H9 (cell line): ENCODE data around the gene MIPEP. TPM values are rescaled to one million over a fixed set of nuclear protein-coding genes. Genes with fewer than 3 reads are reported as not detected.

ENCODE experiments used
- DNase-seq: peaks from one replicate; pipeline ENCODE4 v3.0.0-alpha.2; 2017
- H2AFZ ChIP-seq: one replicate; pipeline ENCODE4 v1.6.1; 2013; ENCODE audit warnings: mild to moderate bottlenecking, low read length, control low read depth, moderate library complexity
- H2AK5ac ChIP-seq: 2 replicates; pipeline ENCODE4 v1.6.1; 2013; ENCODE audit warnings: low read length, control low read depth, mixed read lengths; ENCODE audit not compliant: insufficient read length
- H2BK120ac ChIP-seq: one replicate; pipeline ENCODE4 v1.6.1; 2013; ENCODE audit warnings: low read depth, mild to moderate bottlenecking, low read length, control low read depth, inconsistent platforms; ENCODE audit not compliant: poor library complexity, severe bottlenecking
- H2BK12ac ChIP-seq: 2 replicates; pipeline ENCODE4 v1.6.1; 2013; ENCODE audit warnings: low read length, control low read depth, mixed read lengths, low read depth; ENCODE audit not compliant: insufficient read length
- H2BK15ac ChIP-seq: 2 replicates; pipeline ENCODE4 v1.6.1; 2013; ENCODE audit warnings: low read depth, low read length, control low read depth
- H2BK20ac ChIP-seq: one replicate; pipeline ENCODE4 v1.6.1; 2013; ENCODE audit warnings: low read depth, mild to moderate bottlenecking, low read length, control low read depth, inconsistent platforms; ENCODE audit not compliant: poor library complexity, severe bottlenecking
- H2BK5ac ChIP-seq: 2 replicates; pipeline ENCODE4 v1.6.1; 2013; ENCODE audit warnings: low read length, control low read depth, mixed read lengths; ENCODE audit not compliant: insufficient read length
- H3K14ac ChIP-seq: 2 replicates; pipeline ENCODE4 v1.6.1; 2013; ENCODE audit warnings: low read length, control low read depth; ENCODE audit not compliant: insufficient read depth
- H3K18ac ChIP-seq: 2 replicates; pipeline ENCODE4 v1.6.1; 2013; ENCODE audit warnings: low read depth, mild to moderate bottlenecking, mixed read lengths, low read length, control low read depth; ENCODE audit not compliant: insufficient read length
- H3K23ac ChIP-seq: 2 replicates; pipeline ENCODE4 v1.6.1; 2013; ENCODE audit warnings: low read length, control low read depth, mixed read lengths, low read depth; ENCODE audit not compliant: insufficient read length
- H3K23me2 ChIP-seq: 2 replicates; pipeline ENCODE4 v1.6.1; 2013; ENCODE audit warnings: low read depth, mild to moderate bottlenecking, mixed read lengths, low read length, control low read depth; ENCODE audit not compliant: insufficient read length, poor library complexity, severe bottlenecking
- H3K27ac ChIP-seq: 2 replicates; pipeline ENCODE4 v1.5.1; 2013; ENCODE audit warnings: low read length, control low read depth, mixed read lengths, low read depth; ENCODE audit not compliant: insufficient read length
- H3K27me3 ChIP-seq: 2 replicates; pipeline ENCODE4 v1.6.1; 2013; ENCODE audit warnings: low read length, control low read depth, inconsistent platforms; ENCODE audit not compliant: insufficient read depth
- H3K4ac ChIP-seq: 2 replicates; pipeline ENCODE4 v1.6.1; 2013; ENCODE audit warnings: low read depth, mild to moderate bottlenecking, control low read depth, inconsistent platforms, low read length, moderate library complexity
- H3K4me1 ChIP-seq: 2 replicates; pipeline ENCODE4 v1.6.1; 2013; ENCODE audit warnings: low read length, control low read depth, inconsistent platforms; ENCODE audit not compliant: insufficient read depth
- H3K4me2 ChIP-seq: 2 replicates; pipeline ENCODE4 v1.6.1; 2013; ENCODE audit warnings: low read length, control low read depth, mixed read lengths; ENCODE audit not compliant: insufficient read length, insufficient read depth
- H3K56ac ChIP-seq: 2 replicates; pipeline ENCODE4 v1.6.1; 2013; ENCODE audit warnings: low read depth, mild to moderate bottlenecking, mixed read lengths, low read length, control low read depth; ENCODE audit not compliant: insufficient read length
- H3K79me1 ChIP-seq: 2 replicates; pipeline ENCODE4 v1.6.1; 2013; ENCODE audit warnings: low read depth, mild to moderate bottlenecking, moderate library complexity, low read length, control low read depth, inconsistent platforms; ENCODE audit not compliant: insufficient read depth, poor library complexity, severe bottlenecking
- H3K79me2 ChIP-seq: 2 replicates; pipeline ENCODE4 v1.6.1; 2013; ENCODE audit warnings: low read length, control low read depth, inconsistent platforms; ENCODE audit not compliant: insufficient read depth
- H3K9ac ChIP-seq: 2 replicates; pipeline ENCODE4 v1.6.1; 2013; ENCODE audit warnings: low read length, control low read depth, mixed read lengths; ENCODE audit not compliant: insufficient read length; ENCODE audit errors: extremely low read depth
- H3K9me3 ChIP-seq: one replicate; pipeline ENCODE4 v1.6.1; 2013; ENCODE audit warnings: low read depth, low read length, inconsistent platforms; ENCODE audit not compliant: control insufficient read depth
- H3T11ph ChIP-seq: one replicate; pipeline ENCODE4 v1.6.1; 2013; ENCODE audit warnings: mild to moderate bottlenecking, low read length, control low read depth, inconsistent platforms
- H4K20me1 ChIP-seq: one replicate; pipeline ENCODE4 v1.6.1; 2013; ENCODE audit not compliant: control insufficient read depth, insufficient read length, insufficient read depth
- H4K5ac ChIP-seq: 2 replicates; pipeline ENCODE4 v1.6.1; 2013; ENCODE audit warnings: low read depth, mild to moderate bottlenecking, mixed read lengths, low read length, control low read depth; ENCODE audit not compliant: insufficient read length
- H4K8ac ChIP-seq: replicated peaks from 2 replicates; pipeline ENCODE4 v1.6.1; 2013; ENCODE audit warnings: low read length, control low read depth, mixed read lengths, low read depth; ENCODE audit not compliant: insufficient read length
- H4K91ac ChIP-seq: 2 replicates; pipeline ENCODE4 v1.6.1; 2013; ENCODE audit warnings: low read depth, mild to moderate bottlenecking, moderate library complexity, mixed read lengths, low read length, control low read depth; ENCODE audit not compliant: insufficient read length
- H3K27ac Mint-ChIP-seq, 3 experiments: 2 replicates in 2 of 3; 3 replicates in 1 of 3; pipeline ENCODE4 v1.8.0; 2020 to 2021; ENCODE audit warnings: mixed read lengths in 3 of 3, mild to moderate bottlenecking in 1 of 3, moderate library complexity in 1 of 3
- H3K27me3 Mint-ChIP-seq: 2 replicates; pipeline ENCODE4 v1.8.0; 2021; ENCODE audit warnings: low read depth, mild to moderate bottlenecking, moderate library complexity, mixed read lengths
- H3K36me3 Mint-ChIP-seq, 3 experiments: 2 replicates in 2 of 3; 3 replicates in 1 of 3; pipeline ENCODE4 v1.8.0; 2020 to 2021; ENCODE audit warnings: low read depth in 3 of 3, mixed read lengths in 3 of 3; ENCODE audit not compliant: insufficient read depth in 1 of 3
- H3K4me1 Mint-ChIP-seq, 2 experiments: 2 replicates each; pipeline ENCODE4 v1.8.0; 2020; ENCODE audit warnings: mixed read lengths in 2 of 2
- H3K4me3 Mint-ChIP-seq, 2 experiments: 2 replicates in 1 of 2; 3 replicates in 1 of 2; pipeline ENCODE4 v1.8.0; 2020 to 2021; ENCODE audit warnings: mild to moderate bottlenecking in 2 of 2, mixed read lengths in 2 of 2, moderate library complexity in 1 of 2
- H3K9me3 Mint-ChIP-seq, 2 experiments: 2 replicates in 1 of 2; 3 replicates in 1 of 2; pipeline ENCODE4 v1.8.0; 2020; ENCODE audit warnings: mild to moderate bottlenecking in 2 of 2, mixed read lengths in 2 of 2, moderate library complexity in 1 of 2
- CTCF ChIP-seq: fragments of 200-600 bp; sonication (generic); conservative IDR thresholded peaks from 3 replicates; pipeline ENCODE4 v1.8.0; 2021; ENCODE audit warnings: antibody characterized with exemption, mild to moderate bottlenecking
- WGBS: extraction: QIAGEN DNeasy Blood & Tissue Kit; methylation state at CpG from one replicate; pipeline ENCODE4 v1.1.7; 2013; ENCODE audit warnings: missing lambda C conversion rate, low lambda C conversion rate, mixed read lengths; ENCODE audit not compliant: insufficient read length; ENCODE audit errors: extremely low coverage; 5-methylcytosine and 5-hydroxymethylcytosine counted together
- total RNA-seq: library from RNA; stranded (reverse); gene quantifications from 2 replicates; pipeline ENCODE4 v1.2.1, GENCODE V29; 2021

Gene MIPEP
- total RNA-seq, 1 experiment from 2014 or later: 18.5 TPM

- H4K20me1 ChIP-seq: no peaks in the 10 kb centered on the region
- no peak overlapping the region for H2BK15ac ChIP-seq
- no peak overlapping the region for H3K4ac ChIP-seq
- no peaks in the 10 kb centered on the region for H3K79me1 ChIP-seq
- H2BK12ac ChIP-seq: no peak overlapping the region
- no peak overlapping the region for H4K91ac ChIP-seq
- Mint-ChIP-seq H3K36me3 (peaks cover 0 to 4% (median 1%) of the 10 kb centered on the region in 3 experiments; a peak in 3 of 7 replicates), H3K9me3 (no peaks in the 10 kb centered on the region), H3K4me3 (no peak overlapping the region), H3K4me1 (0 out of 4 replicates have a peak, but pooled peaks cover 2 to 3% of the 10 kb centered on the region in 2 experiments), H3K27ac (peak overlapping the region in 1 of 3 experiments; percentile 54; a peak in 1 of 7 replicates), H3K27me3 (no peaks in the 10 kb centered on the region)
- no peak overlapping the region for H2BK20ac ChIP-seq
- no peak for DNase-seq
- no peak for TF ChIP-seq CTCF
- H2BK5ac ChIP-seq: no peak overlapping the region
- no peak overlapping the region for H3K14ac ChIP-seq
- H3K23me2 ChIP-seq: no peaks in the 10 kb centered on the region
- no peak overlapping the region for H3T11ph ChIP-seq
- H3K79me2 ChIP-seq: no peaks in the 10 kb centered on the region
- H3K9ac ChIP-seq: no peak overlapping the region
- no peak overlapping the region for H2AFZ ChIP-seq
- no peaks in the 10 kb centered on the region for H3K27me3 ChIP-seq
- H3K4me1 ChIP-seq: no peaks in the 10 kb centered on the region
- no peak overlapping the region for H4K5ac ChIP-seq
- H3K23ac ChIP-seq: no peak overlapping the region
- no peak overlapping the region for H2AK5ac ChIP-seq
- WGBS: no CpG with 5 or more reads among the region's 3 CpGs
- no peaks in the 10 kb centered on the region for H3K9me3 ChIP-seq
- no peak overlapping the region for H4K8ac ChIP-seq
- no peak overlapping the region for H2BK120ac ChIP-seq
- no peak overlapping the region for H3K4me2 ChIP-seq
- no peak overlapping the region for H3K56ac ChIP-seq
- no peak overlapping the region for H3K27ac ChIP-seq
- no peak overlapping the region for H3K18ac ChIP-seq
Measured at GRCh38 chr13:23820530-23820929, 68.7 kb downstream of the MIPEP start.
